Measurements from ENCODE around the gene UBE2F.

The UBE2F gene

GRCh38 chr2:237987268-237987667, 20.5 kb downstream of the UBE2F start:
- TF ChIP-seq CTCF (IDR thresholded peaks at IDR 0.05; ENCODE audit: low read depth, low read length): no peak
- no peak overlapping the region for H3K4me3 ChIP-seq (replicated peaks in 1 of 2; ENCODE audit: low read depth in 2 of 2, low read length in 2 of 2)
- no peak for DNase-seq (ENCODE audit: low read depth in 2 of 2)

GRCh38 chr2:237993701-237994100, 26.9 kb downstream of the UBE2F start:
- H3K4me3 ChIP-seq (replicated peaks in 1 of 2; ENCODE audit: low read depth in 2 of 2, low read length in 2 of 2): no peak overlapping the region
- no peak for DNase-seq (ENCODE audit: low read depth in 2 of 2)
- no peak for TF ChIP-seq CTCF (IDR thresholded peaks at IDR 0.05; ENCODE audit: low read depth, low read length)

DNA sequence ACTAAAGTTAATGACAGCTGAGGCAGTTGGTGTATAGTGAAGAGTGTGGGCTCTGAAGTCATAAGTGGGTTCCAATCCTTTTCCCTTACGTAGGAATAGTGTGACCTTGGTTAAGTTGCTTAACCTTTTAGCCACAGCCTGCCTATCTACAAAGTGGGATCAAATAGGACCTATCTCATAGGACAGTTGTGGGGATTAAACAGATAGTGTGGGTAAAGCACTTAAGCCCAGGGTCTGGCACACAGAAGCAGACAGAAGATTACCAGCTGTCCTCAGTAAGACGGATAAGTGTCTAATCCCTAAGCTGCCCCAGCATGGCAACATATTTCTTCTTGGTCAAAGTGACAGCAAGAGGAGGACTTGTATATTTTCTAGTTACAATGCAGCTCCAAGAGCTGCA, 28.2 kb downstream of the UBE2F start:
- TF ChIP-seq CTCF (IDR thresholded peaks at IDR 0.05; ENCODE audit: low read depth, low read length): no peak
- H3K4me3 ChIP-seq (replicated peaks in 1 of 2; ENCODE audit: low read depth in 2 of 2, low read length in 2 of 2): no peak overlapping the region
- no peak for DNase-seq (ENCODE audit: low read depth in 2 of 2)

- peak; percentile 64 to 68 for DNase-seq (ENCODE audit: low read depth in 2 of 2)
- no peak overlapping the region for H3K4me3 ChIP-seq (replicated peaks in 1 of 2; ENCODE audit: low read depth in 2 of 2, low read length in 2 of 2)
- TF ChIP-seq CTCF (IDR thresholded peaks at IDR 0.05; ENCODE audit: low read depth, low read length): no peak
Measured at GRCh38 chr2:237996021-237996593, 29.3 kb downstream of the UBE2F start.

- no peak overlapping the region for H3K4me3 ChIP-seq (replicated peaks in 1 of 2; ENCODE audit: low read depth in 2 of 2, low read length in 2 of 2)
- DNase-seq (ENCODE audit: low read depth in 2 of 2): no peak
- no peak for TF ChIP-seq CTCF (IDR thresholded peaks at IDR 0.05; ENCODE audit: low read depth, low read length)
Measured at GRCh38 chr2:237997521-237997920, 30.7 kb downstream of the UBE2F start.

DNA sequence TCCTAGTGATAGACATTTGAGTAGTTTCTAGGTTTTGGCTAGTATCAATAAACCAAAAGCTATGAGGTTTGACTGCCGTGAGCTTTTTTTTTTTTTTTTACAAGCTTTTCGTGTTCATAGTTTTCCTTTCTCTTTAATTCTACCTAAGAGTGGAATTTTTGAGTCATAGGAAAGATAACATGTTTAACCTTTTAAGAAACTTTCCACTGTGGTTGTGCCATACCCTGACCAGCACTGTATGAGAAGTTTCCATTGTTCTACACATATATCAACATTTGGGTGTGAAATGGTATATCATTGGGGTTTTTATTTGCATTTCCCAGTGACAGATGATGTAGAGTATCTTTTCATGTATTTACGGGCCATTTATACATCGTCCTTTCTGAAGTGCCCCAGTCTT, 31.7 kb downstream of the UBE2F start:
- DNase-seq (ENCODE audit: low read depth in 2 of 2): peak; percentile 71 to 84
- no peak for TF ChIP-seq CTCF (IDR thresholded peaks at IDR 0.05; ENCODE audit: low read depth, low read length)
- no peak overlapping the region for H3K4me3 ChIP-seq (replicated peaks in 1 of 2; ENCODE audit: low read depth in 2 of 2, low read length in 2 of 2)
